HEK293 (cell line): Measurements from ENCODE around the gene CASZ1.

Experiments
- CTCF ChIA-PET: fragments of 350-600 bp; formaldehyde crosslinking; extraction: SDS; loops from one replicate; lab custom pipeline; 2021; ENCODE audit warnings: antibody characterized with exemption; lab: Yijun Ruan, JAX
- POLR2A ChIA-PET: fragments of 300-600 bp; formaldehyde crosslinking; extraction: SDS; loops from one replicate; lab custom pipeline; 2020; ENCODE audit warnings: antibody characterized with exemption, inconsistent platforms; lab: Yijun Ruan, JAX
- H3K27ac ChIP-seq: fragments of 200-500 bp; sonication (Bioruptor generic); 2 replicates; pipeline ENCODE4 v1.5.1; 2014; ENCODE audit warnings: low read depth, low read length, control low read depth, inconsistent platforms; ENCODE audit errors: extremely low read depth
- H3K36me3 ChIP-seq, 2 experiments: fragments of 200-500 bp in 1 of 2; sonication (Bioruptor generic) in 1 of 2; 1 replicate in 1 of 2; 2 replicates in 1 of 2; pipeline ENCODE4 v1.5.1; 2014 to 2017; ENCODE audit warnings: inconsistent platforms in 2 of 2, low read length in 2 of 2; ENCODE audit not compliant: control insufficient read depth in 2 of 2, insufficient read depth in 1 of 2
- H3K4me1 ChIP-seq: fragments of 200-500 bp; sonication (Bioruptor generic); 2 replicates; pipeline ENCODE4 v1.5.1; 2014; ENCODE audit warnings: mild to moderate bottlenecking, low read length, inconsistent platforms; ENCODE audit not compliant: control insufficient read depth, insufficient read depth
- H3K4me3 ChIP-seq: 2 replicates; pipeline ENCODE4 v1.5.1; 2011; ENCODE audit warnings: low read depth, mild to moderate bottlenecking, control low read depth, low read length, moderate library complexity
- H3K9me3 ChIP-seq: fragments of 200-500 bp; sonication (Bioruptor generic); 2 replicates; pipeline ENCODE4 v1.5.1; 2014; ENCODE audit warnings: low read depth, low read length, inconsistent platforms; ENCODE audit not compliant: control insufficient read depth, insufficient read depth
- BCL11A ChIP-seq: fragments of 450-650 bp; formaldehyde crosslinking; IDR thresholded peaks from 2 replicates; pipeline ENCODE4 v1.5.1; 2016; ENCODE audit warnings: low read depth, missing biosample characterization, missing genetic modification characterization
- ELK4 ChIP-seq: IDR thresholded peaks from 2 replicates; pipeline ENCODE4 v1.6.1; 2011; ENCODE audit warnings: mild to moderate bottlenecking, low read depth, low read length, borderline replicate concordance
- HOXD13 ChIP-seq: sonication (generic); formaldehyde crosslinking; IDR thresholded peaks from 2 replicates; pipeline ENCODE4 v1.8.0; 2022; ENCODE audit warnings: missing genetic modification reagents, borderline replicate concordance
- KLF17 ChIP-seq: fragments of 450-650 bp; formaldehyde crosslinking; IDR thresholded peaks from 2 replicates; pipeline ENCODE4 v1.5.1; 2016; ENCODE audit warnings: missing biosample characterization, missing genetic modification characterization
- PRDM10 ChIP-seq: fragments of 450-650 bp; formaldehyde crosslinking; IDR thresholded peaks from 2 replicates; pipeline ENCODE4 v1.5.1; 2016; ENCODE audit warnings: missing biosample characterization, missing genetic modification characterization
- PRDM4 ChIP-seq: fragments of 450-650 bp; formaldehyde crosslinking; IDR thresholded peaks from 2 replicates; pipeline ENCODE4 v1.5.1; 2017; ENCODE audit warnings: missing biosample characterization, missing genetic modification characterization
- ZNF138 ChIP-seq: fragments of 450-650 bp; formaldehyde crosslinking; IDR thresholded peaks from 2 replicates; pipeline ENCODE4 v1.5.1; 2016; ENCODE audit warnings: missing biosample characterization, missing genetic modification characterization, borderline replicate concordance
- ZNF148 ChIP-seq: fragments of 450-650 bp; formaldehyde crosslinking; IDR thresholded peaks from 2 replicates; pipeline ENCODE4 v1.5.0; 2017; ENCODE audit warnings: missing biosample characterization, missing genetic modification characterization, borderline replicate concordance
- ZNF211 ChIP-seq: fragments of 450-650 bp; formaldehyde crosslinking; IDR thresholded peaks from 2 replicates; pipeline ENCODE4 v1.5.1; 2016; ENCODE audit warnings: low read depth, missing biosample characterization, missing genetic modification characterization
- ZNF341 ChIP-seq: fragments of 450-650 bp; formaldehyde crosslinking; IDR thresholded peaks from 2 replicates; pipeline ENCODE4; 2016; ENCODE audit warnings: low read depth, missing biosample characterization, missing genetic modification characterization
- ZNF394 ChIP-seq: fragments of 450-650 bp; formaldehyde crosslinking; IDR thresholded peaks from 2 replicates; pipeline ENCODE4 v1.5.1; 2016; ENCODE audit warnings: missing biosample characterization, missing genetic modification characterization, mild to moderate bottlenecking, moderate library complexity, borderline replicate concordance
- ZNF548 ChIP-seq: fragments of 450-650 bp; formaldehyde crosslinking; IDR thresholded peaks from 2 replicates; pipeline ENCODE4 v1.5.1; 2016; ENCODE audit warnings: missing biosample characterization, missing genetic modification characterization
- ZNF571 ChIP-seq: fragments of 450-650 bp; formaldehyde crosslinking; IDR thresholded peaks from 2 replicates; pipeline ENCODE4 v1.5.0; 2017; ENCODE audit warnings: missing biosample characterization, missing genetic modification characterization

Gene CASZ1

GRCh38 chr1:10712568-10713362 is 83.7 kb downstream of the CASZ1 start:
- Histone ChIP-seq H3K4me3 (no peak overlapping the region), H3K27ac (no peak overlapping the region), H3K9me3 (no peaks in the 10 kb centered on the region), H3K36me3 (no peaks in the 10 kb centered on the region), H3K4me1 (no peaks in the 10 kb centered on the region)
- POLR2A ChIA-PET: no interaction called here
- TF ChIP-seq ZNF571 (no peak), ZNF548 (tag by site-specific recombination) (no peak), ZNF394 (tag by site-specific recombination) (no peak), ZNF211 (tag by site-specific recombination) (no peak), PRDM10 (0 out of 2 replicates have a peak, but pooled peaks have one; percentile 27), ZNF341 (tag by site-specific recombination) (no peak)
- CTCF ChIA-PET: interaction anchor here (0.5 to 0.6 kb wide), 2 partner anchors 141 to 244 kb away, joined by 3 to 6 read pairs; no protein-coding TSS in a partner anchor

GRCh38 chr1:10710489-10710888 is 86.0 kb downstream of the CASZ1 start:
- H3K27ac ChIP-seq: no peak overlapping the region
- POLR2A ChIA-PET: no interaction called here
- TF ChIP-seq ELK4 (no peak), KLF17 (tag by site-specific recombination) (no peak), ZNF138 (tag by site-specific recombination) (no peak), HOXD13 (no peak), ZNF148 (tag by site-specific recombination) (no peak), PRDM4 (no peak), BCL11A (tag by site-specific recombination) (no peak)
- TF ChIP-seq, all 188 proteins: peak for 0
- no peaks in the 10 kb centered on the region for H3K4me1 ChIP-seq
- H3K4me3 ChIP-seq: no peak overlapping the region
- CTCF ChIA-PET: interaction anchor here (0.7 kb wide), 1 partner anchor 89 kb away, joined by 4 read pairs; no protein-coding TSS in a partner anchor
- H3K9me3 ChIP-seq: no peaks in the 10 kb centered on the region
- no peaks in the 10 kb centered on the region for H3K36me3 ChIP-seq
